ENCODE results near the gene TGFBR3.
"Not testable (repeated sequence)": the region's sequence is repeated elsewhere in the genome, so short reads cannot be mapped to it uniquely, and the experiment has no call there.

The TGFBR3 gene

GRCh38 chr1:91844862-91845528 lies 41.0 kb downstream of the TGFBR3 start:
- FAIRE-seq = no peak
- DNase-seq (ENCODE audit: insufficient read length) = no peak

GRCh38 chr1:91843843-91844242 lies 42.1 kb downstream of the TGFBR3 start:
- DNase-seq (ENCODE audit: insufficient read length) (no peak), FAIRE-seq (no peak)
- TF ChIP-seq POLR2AphosphoS5 (IDR thresholded peaks at IDR 0.05; ENCODE audit: low read depth, low read length) (no peak), POLR2A (IDR thresholded peaks at IDR 0.05; ENCODE audit: low read depth, low read length) (no peak), TAF1 (IDR thresholded peaks at IDR 0.05; ENCODE audit: borderline replicate concordance, low read depth, low read length) (no peak)

More at GRCh38 chr1:91844862-91845528, 41.0 kb downstream of the TGFBR3 start:
- no peak for TF ChIP-seq TAF1 (IDR thresholded peaks at IDR 0.05; ENCODE audit: borderline replicate concordance, low read depth, low read length)
- no peak for TF ChIP-seq POLR2A (IDR thresholded peaks at IDR 0.05; ENCODE audit: low read depth, low read length)

- no peak for TF ChIP-seq POLR2A (IDR thresholded peaks at IDR 0.05; ENCODE audit: low read depth, low read length)
- TF ChIP-seq POLR2AphosphoS5 (IDR thresholded peaks at IDR 0.05; ENCODE audit: low read depth, low read length) = no peak
- TF ChIP-seq TAF1 (IDR thresholded peaks at IDR 0.05; ENCODE audit: borderline replicate concordance, low read depth, low read length) = no peak
These were observed 43.4 kb downstream of the TGFBR3 start for GRCh38 chr1:91842563-91842962.

GRCh38 chr1:91842056-91842455 lies 43.9 kb downstream of the TGFBR3 start:
- no peak for FAIRE-seq
- TF ChIP-seq POLR2AphosphoS5 (IDR thresholded peaks at IDR 0.05; ENCODE audit: low read depth, low read length) = no peak
- TF ChIP-seq POLR2A (IDR thresholded peaks at IDR 0.05; ENCODE audit: low read depth, low read length) = no peak
- no peak for TF ChIP-seq TAF1 (IDR thresholded peaks at IDR 0.05; ENCODE audit: borderline replicate concordance, low read depth, low read length)
- DNase-seq (ENCODE audit: insufficient read length) = no peak

More at GRCh38 chr1:91842563-91842962, 43.4 kb downstream of the TGFBR3 start:
- FAIRE-seq (no peak), DNase-seq (ENCODE audit: insufficient read length) (no peak)

GRCh38 chr1:91840276-91840675 lies 45.7 kb downstream of the TGFBR3 start:
- DNase-seq (ENCODE audit: insufficient read length); FAIRE-seq: not testable (repeated sequence)

GRCh38 chr1:91836331-91837040 lies 49.5 kb downstream of the TGFBR3 start:
- DNase-seq (ENCODE audit: insufficient read length) (no peak), FAIRE-seq (no peak)
- TF ChIP-seq POLR2A (IDR thresholded peaks at IDR 0.05; ENCODE audit: low read depth, low read length) (no peak), POLR2AphosphoS5 (IDR thresholded peaks at IDR 0.05; ENCODE audit: low read depth, low read length) (no peak), TAF1 (IDR thresholded peaks at IDR 0.05; ENCODE audit: borderline replicate concordance, low read depth, low read length) (no peak)

- no peak for DNase-seq (ENCODE audit: insufficient read length)
- no peak for TF ChIP-seq POLR2AphosphoS5 (IDR thresholded peaks at IDR 0.05; ENCODE audit: low read depth, low read length)
- no peak for TF ChIP-seq POLR2A (IDR thresholded peaks at IDR 0.05; ENCODE audit: low read depth, low read length)
- no peak for TF ChIP-seq TAF1 (IDR thresholded peaks at IDR 0.05; ENCODE audit: borderline replicate concordance, low read depth, low read length)
- no peak for FAIRE-seq
These were observed 50.8 kb downstream of the TGFBR3 start for GRCh38 chr1:91835087-91835521.

- not testable (repeated sequence) for FAIRE-seq; DNase-seq (ENCODE audit: insufficient read length)
These were observed 51.4 kb downstream of the TGFBR3 start for GRCh38 chr1:91834549-91834948.

GRCh38 chr1:91833946-91834345 lies 52.0 kb downstream of the TGFBR3 start:
- FAIRE-seq (no peak), DNase-seq (ENCODE audit: insufficient read length) (no peak)
- TF ChIP-seq POLR2AphosphoS5 (IDR thresholded peaks at IDR 0.05; ENCODE audit: low read depth, low read length) = no peak
- no peak for TF ChIP-seq TAF1 (IDR thresholded peaks at IDR 0.05; ENCODE audit: borderline replicate concordance, low read depth, low read length)
- TF ChIP-seq POLR2A (IDR thresholded peaks at IDR 0.05; ENCODE audit: low read depth, low read length) = no peak

- FAIRE-seq (no peak), DNase-seq (ENCODE audit: insufficient read length) (no peak)
- TF ChIP-seq TAF1 (IDR thresholded peaks at IDR 0.05; ENCODE audit: borderline replicate concordance, low read depth, low read length) (no peak), POLR2AphosphoS5 (IDR thresholded peaks at IDR 0.05; ENCODE audit: low read depth, low read length) (no peak), POLR2A (IDR thresholded peaks at IDR 0.05; ENCODE audit: low read depth, low read length) (no peak)
These were observed 54.6 kb downstream of the TGFBR3 start for GRCh38 chr1:91831132-91831930.

- FAIRE-seq (no peak), DNase-seq (ENCODE audit: insufficient read length) (no peak)
- no peak for TF ChIP-seq TAF1 (IDR thresholded peaks at IDR 0.05; ENCODE audit: borderline replicate concordance, low read depth, low read length)
- no peak for TF ChIP-seq POLR2AphosphoS5 (IDR thresholded peaks at IDR 0.05; ENCODE audit: low read depth, low read length)
- TF ChIP-seq POLR2A (IDR thresholded peaks at IDR 0.05; ENCODE audit: low read depth, low read length) = no peak
These were observed 55.5 kb downstream of the TGFBR3 start for GRCh38 chr1:91830242-91831131.
